ENCODE data around the gene LHX3. TPM values are rescaled to one million over a fixed set of nuclear protein-coding genes. Genes with fewer than 3 reads are reported as not detected.

Gene LHX3
- total and polyA plus RNA-seq, 10 of the 15 experiments (the other 5 are each of a cell fraction or from before 2014, with no cell fraction given), result not detected

GRCh38 chr9:136185596-136186366, 19.1 kb downstream of the LHX3 start (continued):
- TF ChIP-seq SIX5 (IDR thresholded peaks at IDR 0.05; ENCODE audit: low read depth, low read length, severe bottlenecking) (no peak), MYB (IDR thresholded peaks at IDR 0.05; ENCODE audit: borderline replicate concordance, low read depth, low read length) (no peak)

GRCh38 chr9:136185066-136185465, 19.9 kb downstream of the LHX3 start:
- H3K27me3 ChIP-seq (replicated peaks in 1 of 2; ENCODE audit: control insufficient read depth in 2 of 2, insufficient read depth in 2 of 2, low read length in 1 of 2), result no peaks in the 10 kb centered on the region; a peak in 1 of 4 replicates
- H3K79me2 ChIP-seq (ENCODE audit: control insufficient read depth, insufficient read depth, low read length), result no peaks in the 10 kb centered on the region
- no peak overlapping the region for H3K27ac ChIP-seq (ENCODE audit: control insufficient read depth, insufficient read depth)
- intact Hi-C loops (cut with micrococcal nuclease; ENCODE audit: unreplicated experiment), result no loop called here
- DNase-seq (ENCODE audit: low read depth, low spot score), result no peak
- in situ Hi-C loops (cut with MboI), result no loop called here
- H4K20me1 ChIP-seq (ENCODE audit: control insufficient read depth, insufficient read depth), result no peaks in the 10 kb centered on the region
- no peaks in the 10 kb centered on the region for H3K4me1 ChIP-seq (ENCODE audit: control insufficient read depth, insufficient read depth, low read length)
- no peaks in the 10 kb centered on the region for H3K9me3 ChIP-seq (replicated peaks; ENCODE audit: control insufficient read depth, insufficient read depth, low read length)
- CTCF ChIA-PET, result interaction anchor here (0.7 to 1.1 kb wide), 2 partner anchors 32 to 66 kb away, joined by 3 to 4 read pairs; no protein-coding TSS in a partner anchor
- SMC1A ChIA-PET (ENCODE audit: uncharacterized antibody, unreplicated experiment), result no interaction called here
- RAD21 ChIA-PET (ENCODE audit: unreplicated experiment), result no interaction called here
- POLR2A ChIA-PET, result no interaction called here
- no peaks in the 10 kb centered on the region for H3K36me3 ChIP-seq (ENCODE audit: control insufficient read depth in 2 of 2, insufficient read depth in 2 of 2, low read length in 1 of 2)
- FAIRE-seq, result no peak
- TF ChIP-seq RUNX3 (IDR thresholded peaks at IDR 0.05; ENCODE audit: low read length), result no peak
- no peak for TF ChIP-seq LARP7 (IDR thresholded peaks at IDR 0.05)
- TF ChIP-seq MTA3 (IDR thresholded peaks at IDR 0.05; ENCODE audit: borderline replicate concordance, low read length), result no peak
- TF ChIP-seq MXI1 (IDR thresholded peaks at IDR 0.05; ENCODE audit: low read depth, low read length), result no peak
- no peak for TF ChIP-seq SIX5 (IDR thresholded peaks at IDR 0.05; ENCODE audit: low read depth, low read length, severe bottlenecking)
- no peak for TF ChIP-seq NFYA (IDR thresholded peaks at IDR 0.05; ENCODE audit: borderline replicate concordance, low read depth, low read length)
- TF ChIP-seq MEF2B (IDR thresholded peaks at IDR 0.05; ENCODE audit: partially characterized antibody, poor library complexity, severe bottlenecking), result no peak
- TF ChIP-seq HDGF (IDR thresholded peaks at IDR 0.05), result no peak
- no peak for TF ChIP-seq ZNF207 (IDR thresholded peaks at IDR 0.05; ENCODE audit: borderline replicate concordance)
- no peak for TF ChIP-seq PML (IDR thresholded peaks at IDR 0.05; ENCODE audit: low read length)
- TF ChIP-seq BCLAF1 (IDR thresholded peaks at IDR 0.05), result no peak
- no peak for TF ChIP-seq TAF1 (IDR thresholded peaks at IDR 0.05; ENCODE audit: borderline replicate concordance, low read depth, low read length)
- no peak for TF ChIP-seq SP1 (IDR thresholded peaks at IDR 0.05; ENCODE audit: low read depth, low read length)
- no peak for TF ChIP-seq TCF3 (IDR thresholded peaks at IDR 0.05; ENCODE audit: borderline replicate concordance, insufficient read depth, low read depth, low read length)
- TF ChIP-seq FOXM1 (IDR thresholded peaks at IDR 0.05; ENCODE audit: low read depth, low read length), result no peak
- TF ChIP-seq BACH1 (IDR thresholded peaks at IDR 0.05; ENCODE audit: borderline replicate concordance), result no peak
- TF ChIP-seq ZBED1 (IDR thresholded peaks at IDR 0.05; ENCODE audit: borderline replicate concordance), result no peak
- no peak overlapping the region for H3K9ac ChIP-seq (ENCODE audit: control insufficient read depth, insufficient read depth, low read length)
- H2AFZ ChIP-seq (ENCODE audit: control insufficient read depth, low read depth, low read length), result no peak overlapping the region
- no peak overlapping the region for H3K4me2 ChIP-seq (ENCODE audit: control insufficient read depth, insufficient read depth)
- WGBS (ENCODE audit: insufficient coverage, insufficient replicate concordance, low lambda C conversion rate, missing lambda C conversion rate), result 48% methylated on average over 18 of the region's 19 CpGs
- H3K4me3 ChIP-seq, result no peak overlapping the region
- no TSS peak for BruUV-seq (replicated peaks)
- no peak for ATAC-seq

Measured in GM12878 (cell line).